NB4 (cell line): ENCODE measurements around the gene MCCC1.

Experiments
- DNase-seq: peaks from one replicate; pipeline ENCODE4 v3.0.0; 2010; ENCODE audit warnings: low read depth
- H3K4me3 ChIP-seq: one replicate; pipeline ENCODE4 v1.5.1; 2011; ENCODE audit warnings: mild to moderate bottlenecking, low read depth, low read length, moderate library complexity
- CTCF ChIP-seq: IDR thresholded peaks from one replicate; pipeline ENCODE4 v1.5.1; 2012; ENCODE audit warnings: low read depth, low read length
- MAX ChIP-seq: IDR thresholded peaks from 2 replicates; pipeline ENCODE4 v1.6.1; 2011; ENCODE audit warnings: low read depth, low read length
- MYC ChIP-seq: IDR thresholded peaks from 2 replicates; pipeline ENCODE4 v1.6.1; 2011; ENCODE audit warnings: low read depth, low read length
- POLR2A ChIP-seq: IDR thresholded peaks from 2 replicates; pipeline ENCODE4 v1.6.1; 2011; ENCODE audit warnings: mild to moderate bottlenecking; ENCODE audit not compliant: insufficient read length; ENCODE audit errors: extremely low read depth

Gene MCCC1

GRCh38 chr3:183100376-183100775 lies 1.1 kb upstream of the MCCC1 start:
- TF ChIP-seq MYC, result no peak
- no peak for TF ChIP-seq CTCF
- TF ChIP-seq MAX, result no peak
- no peak for TF ChIP-seq POLR2A
- no peak overlapping the region for H3K4me3 ChIP-seq
- no peak for DNase-seq

GRCh38 chr3:183099838-183100204 lies 525 bp upstream of the MCCC1 start:
- no peak for DNase-seq
- no peak for TF ChIP-seq MYC
- TF ChIP-seq CTCF, result no peak
- TF ChIP-seq POLR2A, result no peak
- TF ChIP-seq MAX, result no peak
- peak overlapping the region; percentile 89 for H3K4me3 ChIP-seq

- no peak for DNase-seq
- TF ChIP-seq CTCF (no peak), MYC (no peak)
- peak overlapping the region; percentile 89 for H3K4me3 ChIP-seq
Observed at GRCh38 chr3:183098536-183099025, 715 bp downstream of the MCCC1 start.

GRCh38 chr3:183094711-183095110 lies 4.6 kb downstream of the MCCC1 start:
- DNase-seq, result no peak
- H3K4me3 ChIP-seq, result no peak overlapping the region
- TF ChIP-seq MYC, result no peak
- TF ChIP-seq MAX, result no peak
- TF ChIP-seq POLR2A, result no peak
- TF ChIP-seq CTCF, result no peak

GRCh38 chr3:183092256-183092655 lies 7.0 kb downstream of the MCCC1 start:
- H3K4me3 ChIP-seq, result no peak overlapping the region
- no peak for TF ChIP-seq POLR2A
- TF ChIP-seq MAX, result no peak
- no peak for TF ChIP-seq MYC
- no peak for TF ChIP-seq CTCF

GRCh38 chr3:183087184-183087583 lies 12.1 kb downstream of the MCCC1 start:
- no peak overlapping the region for H3K4me3 ChIP-seq
- DNase-seq, result no peak
- TF ChIP-seq MAX, result no peak
- no peak for TF ChIP-seq MYC
- no peak for TF ChIP-seq POLR2A
- no peak for TF ChIP-seq CTCF

More at GRCh38 chr3:183092256-183092655, 7.0 kb downstream of the MCCC1 start:
- DNase-seq, result no peak
